ENCODE measurements around the gene ISYNA1.

DNA sequence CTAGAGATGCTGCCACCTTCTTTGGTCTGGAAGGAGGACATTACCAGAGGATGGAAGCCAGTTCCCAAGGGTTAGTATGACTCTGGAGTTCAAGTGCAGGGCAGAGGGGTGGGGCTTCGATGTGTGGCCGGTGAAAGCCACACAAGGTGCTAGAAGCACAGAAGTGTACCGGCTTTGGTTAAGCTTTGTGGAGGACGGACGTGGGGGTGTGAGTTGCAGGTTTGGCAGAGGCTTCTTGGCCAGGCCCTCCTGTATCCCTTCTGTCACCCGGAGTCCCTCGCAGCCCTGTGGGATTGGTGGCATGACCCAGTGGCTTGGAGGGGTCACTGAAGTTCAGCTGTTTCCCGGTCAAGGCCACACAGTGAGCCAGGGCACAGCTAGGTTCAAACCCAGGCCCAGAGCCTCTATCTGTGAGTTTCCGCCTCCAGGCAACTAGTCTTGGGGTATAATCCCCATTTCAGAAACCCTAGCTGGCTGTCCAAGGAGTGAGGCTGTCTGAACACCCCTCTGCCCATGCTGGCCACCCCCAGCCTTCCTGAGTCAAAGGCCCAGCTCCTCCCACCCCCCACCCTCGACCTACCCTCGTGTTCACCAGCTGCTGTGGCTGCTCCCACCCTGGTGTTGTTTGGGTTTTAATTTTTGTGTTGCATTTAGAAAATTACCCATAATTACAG is 23.3 kb downstream of the ISYNA1 start:
- TF ChIP-seq, protein P1, sequence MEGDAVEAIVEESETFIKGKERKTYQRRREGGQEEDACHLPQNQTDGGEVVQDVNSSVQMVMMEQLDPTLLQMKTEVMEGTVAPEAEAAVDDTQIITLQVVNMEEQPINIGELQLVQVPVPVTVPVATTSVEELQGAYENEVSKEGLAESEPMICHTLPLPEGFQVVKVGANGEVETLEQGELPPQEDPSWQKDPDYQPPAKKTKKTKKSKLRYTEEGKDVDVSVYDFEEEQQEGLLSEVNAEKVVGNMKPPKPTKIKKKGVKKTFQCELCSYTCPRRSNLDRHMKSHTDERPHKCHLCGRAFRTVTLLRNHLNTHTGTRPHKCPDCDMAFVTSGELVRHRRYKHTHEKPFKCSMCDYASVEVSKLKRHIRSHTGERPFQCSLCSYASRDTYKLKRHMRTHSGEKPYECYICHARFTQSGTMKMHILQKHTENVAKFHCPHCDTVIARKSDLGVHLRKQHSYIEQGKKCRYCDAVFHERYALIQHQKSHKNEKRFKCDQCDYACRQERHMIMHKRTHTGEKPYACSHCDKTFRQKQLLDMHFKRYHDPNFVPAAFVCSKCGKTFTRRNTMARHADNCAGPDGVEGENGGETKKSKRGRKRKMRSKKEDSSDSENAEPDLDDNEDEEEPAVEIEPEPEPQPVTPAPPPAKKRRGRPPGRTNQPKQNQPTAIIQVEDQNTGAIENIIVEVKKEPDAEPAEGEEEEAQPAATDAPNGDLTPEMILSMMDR (IDR thresholded peaks at IDR 0.05; ENCODE audit: extremely low read depth in 1 of 2, insufficient read depth in 1 of 2, low read depth in 1 of 2, low read length in 2 of 2) = no peak
- no peak for TF ChIP-seq JUN (IDR thresholded peaks at IDR 0.05; ENCODE audit: borderline replicate concordance, insufficient read depth, insufficient read length, low read depth)
- TF ChIP-seq FOS (IDR thresholded peaks at IDR 0.05; ENCODE audit: borderline replicate concordance, insufficient read depth, low read length) = no peak
